Kidney (tissue), 14 donors: ENCODE measurements around the gene ADAT2. TPM values are rescaled to one million over a fixed set of nuclear protein-coding genes. Genes with fewer than 3 reads are reported as not detected.
"Not testable (repeated sequence)": the region's sequence is repeated elsewhere in the genome, so short reads cannot be mapped to it uniquely, and the experiment has no call there.

Experiments
- DNase-seq, 5 donors: peaks; one replicate each; pipeline ENCODE4 v3.0.0-alpha.2; 2013 to 2020
- FAIRE-seq: peaks from 2 replicates; lab custom pipeline; 2012; peaks lifted over from hg19 to GRCh38; lab: Jason Lieb, UNC
- H3K27ac ChIP-seq, 2 donors: one replicate each; pipeline ENCODE4 v1.7.0; 2013; ENCODE audit warnings: low read depth in 2 of 2, low read length in 2 of 2, inconsistent platforms in 1 of 2
- H3K27me3 ChIP-seq: one replicate; pipeline ENCODE4 v1.7.1; 2013; ENCODE audit warnings: low read length, inconsistent platforms; ENCODE audit not compliant: control insufficient read depth, insufficient read depth
- H3K36me3 ChIP-seq, 3 donors: one replicate each; pipeline versions ENCODE4 v1.7.0 to v1.7.1; 2013; ENCODE audit warnings: low read length in 3 of 3, control low read depth in 1 of 3, inconsistent platforms in 1 of 3; ENCODE audit not compliant: insufficient read depth in 3 of 3, control insufficient read depth in 2 of 3
- H3K4me1 ChIP-seq, 3 donors: one replicate each; pipeline versions ENCODE4 v1.7.0 to v1.7.1; 2013; ENCODE audit warnings: low read length in 3 of 3, inconsistent platforms in 1 of 3, low read depth in 1 of 3; ENCODE audit not compliant: control insufficient read depth in 2 of 3, insufficient read depth in 2 of 3
- H3K4me3 ChIP-seq, 3 donors: one replicate each; pipeline versions ENCODE4 v1.7.0 to v1.8.1; 2013; ENCODE audit warnings: low read length in 3 of 3, control low read depth in 1 of 3, inconsistent platforms in 1 of 3
- H3K9ac ChIP-seq, 3 donors: one replicate each; pipeline versions ENCODE4 v1.7.0 to v1.7.1; 2013; ENCODE audit warnings: low read length in 3 of 3, control low read depth in 1 of 3, inconsistent platforms in 1 of 3
- H3K9me3 ChIP-seq, 3 donors: one replicate each; pipeline versions ENCODE4 v1.7.0 to v1.7.1; 2013; ENCODE audit warnings: low read length in 3 of 3, control low read depth in 1 of 3, inconsistent platforms in 1 of 3; ENCODE audit not compliant: control insufficient read depth in 2 of 3, insufficient read depth in 1 of 3
- intact Hi-C: fragments of 100-400 bp; cut with DNase I; formaldehyde crosslinking; loops from one replicate; pipeline ENCODE4 v1.11.1; 2022
- polyA plus RNA-seq: library from polyadenylated mRNA; stranded (reverse); fragments of 350-450 nt; fragmentation: Illumina TruSeq; extraction: RNeasy Lipid Tissue Mini Kit (QIAGEN cat#74804); gene quantifications from one replicate; pipeline ENCODE4 v1.2.3, GENCODE V29; 2014; ENCODE audit warnings: low read depth, low replicate concordance; ENCODE audit not compliant: insufficient read depth
- total RNA-seq: library from RNA; stranded (reverse); fragmentation: NEBNext Ultra II Directional; extraction: Animal tissue kit (Norgen Biotek cat#: 25700); gene quantifications from one replicate; pipeline ENCODE4 v1.2.1, GENCODE V29; 2021
- TF ChIP-seq, protein P1 (sequence below): IDR thresholded peaks from 3 replicates; pipeline ENCODE4 v1.5.1; 2012; ENCODE audit warnings: mild to moderate bottlenecking, moderate library complexity, borderline replicate concordance; ENCODE audit not compliant: insufficient read depth; ENCODE audit errors: extremely low read depth
- donor health status: control.
- donor health status: control.
- donor health status: control.
- donor health status: control.
- donor health status: control.
- donor health status: DM: yes; HTN: yes; CAD: no.
- donor health status: Normal renal cell carcinoma (clear cell type).

Gene ADAT2
- total and polyA plus RNA-seq, 2 donors from 2014 or later: 4.6 to 6.9 TPM

DNA sequence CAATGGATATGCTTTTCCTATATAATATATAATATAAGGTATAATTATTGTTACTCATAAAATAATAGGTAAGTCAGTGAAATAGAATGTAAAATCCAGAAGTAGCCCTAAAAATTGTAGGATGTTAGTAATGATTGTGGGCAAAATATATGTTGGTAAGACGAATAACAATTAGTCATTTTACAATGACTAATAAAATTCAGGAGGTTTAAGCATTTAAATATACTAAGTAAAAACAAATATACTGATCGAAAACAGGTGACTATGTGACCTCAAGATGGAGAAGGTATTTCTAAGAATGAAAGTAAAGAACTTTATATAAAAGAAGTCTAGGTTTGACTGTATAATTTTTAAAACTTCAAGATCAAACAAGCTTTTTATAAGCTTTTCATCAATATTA, 32.1 kb upstream of the ADAT2 start:
- Histone ChIP-seq H3K27me3 (no peaks in the 10 kb centered on the region), H3K27ac (no peak overlapping the region), H3K9ac (no peak overlapping the region), H3K9me3 (no peaks in the 10 kb centered on the region), H3K4me1 (no peaks in the 10 kb centered on the region), H3K36me3 (peaks cover 0 to 2% (median 2%) of the 10 kb centered on the region in 3 donors), H3K4me3 (no peak overlapping the region)
- DNase-seq (no peak), FAIRE-seq (peak; percentile 33)
- TF ChIP-seq, protein P1, sequence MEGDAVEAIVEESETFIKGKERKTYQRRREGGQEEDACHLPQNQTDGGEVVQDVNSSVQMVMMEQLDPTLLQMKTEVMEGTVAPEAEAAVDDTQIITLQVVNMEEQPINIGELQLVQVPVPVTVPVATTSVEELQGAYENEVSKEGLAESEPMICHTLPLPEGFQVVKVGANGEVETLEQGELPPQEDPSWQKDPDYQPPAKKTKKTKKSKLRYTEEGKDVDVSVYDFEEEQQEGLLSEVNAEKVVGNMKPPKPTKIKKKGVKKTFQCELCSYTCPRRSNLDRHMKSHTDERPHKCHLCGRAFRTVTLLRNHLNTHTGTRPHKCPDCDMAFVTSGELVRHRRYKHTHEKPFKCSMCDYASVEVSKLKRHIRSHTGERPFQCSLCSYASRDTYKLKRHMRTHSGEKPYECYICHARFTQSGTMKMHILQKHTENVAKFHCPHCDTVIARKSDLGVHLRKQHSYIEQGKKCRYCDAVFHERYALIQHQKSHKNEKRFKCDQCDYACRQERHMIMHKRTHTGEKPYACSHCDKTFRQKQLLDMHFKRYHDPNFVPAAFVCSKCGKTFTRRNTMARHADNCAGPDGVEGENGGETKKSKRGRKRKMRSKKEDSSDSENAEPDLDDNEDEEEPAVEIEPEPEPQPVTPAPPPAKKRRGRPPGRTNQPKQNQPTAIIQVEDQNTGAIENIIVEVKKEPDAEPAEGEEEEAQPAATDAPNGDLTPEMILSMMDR: no peak
- intact Hi-C loops: no loop called here

DNA sequence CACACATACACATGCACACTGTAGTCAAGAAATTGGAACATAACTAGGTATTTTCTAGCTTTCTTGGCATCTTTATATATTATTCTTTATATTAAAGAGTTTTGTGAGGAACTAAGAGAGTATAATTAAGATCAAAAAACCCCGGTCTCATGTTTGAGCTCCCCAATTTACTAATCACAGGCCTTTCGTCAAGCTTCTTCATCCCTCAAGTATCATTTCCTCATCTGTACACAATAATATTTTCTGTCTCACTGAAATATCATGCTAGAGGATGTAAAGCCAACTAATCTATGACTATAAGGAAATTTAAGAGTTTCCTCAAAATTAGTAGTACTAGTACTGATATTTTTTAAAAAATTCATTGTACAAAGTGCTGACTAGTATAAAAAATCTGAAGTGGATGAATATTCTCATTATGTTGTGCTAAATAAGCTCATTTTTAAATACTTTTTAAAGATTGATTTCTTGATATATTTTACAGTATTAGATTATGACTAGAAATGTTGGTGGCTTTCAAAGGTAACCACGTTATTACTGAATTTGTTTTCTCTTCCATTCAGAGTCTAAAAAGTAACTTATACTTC, 28.1 kb upstream of the ADAT2 start:
- Histone ChIP-seq H3K27me3 (no peaks in the 10 kb centered on the region), H3K9ac (no peak overlapping the region), H3K9me3 (no peaks in the 10 kb centered on the region), H3K4me1 (no peaks in the 10 kb centered on the region), H3K36me3 (peaks cover 0 to 6% (median 2%) of the 10 kb centered on the region in 3 donors), H3K27ac (no peak overlapping the region), H3K4me3 (no peak overlapping the region)
- DNase-seq: no peak
- TF ChIP-seq, protein P1: no peak
- intact Hi-C loops: no loop called here
- no peak for FAIRE-seq

DNA sequence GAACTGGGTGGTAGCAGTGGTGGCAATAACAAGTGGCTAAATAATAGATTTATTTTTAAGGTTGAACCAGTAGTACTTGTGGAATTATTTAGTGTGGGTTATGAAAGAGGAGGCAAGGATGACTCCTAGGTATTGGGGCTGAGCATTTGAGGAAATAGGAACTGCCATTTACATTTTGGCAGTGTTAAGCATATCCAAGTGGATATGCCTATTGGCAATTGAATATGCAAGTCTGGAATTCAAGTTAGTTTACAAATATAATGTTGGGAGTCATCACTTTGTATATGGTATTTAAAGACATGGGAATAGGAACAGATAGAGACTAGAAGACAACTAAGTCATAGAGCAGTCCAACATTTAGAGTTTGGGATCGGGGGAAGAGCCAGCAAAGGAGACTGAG, 26.1 kb upstream of the ADAT2 start:
- no peak for FAIRE-seq
- TF ChIP-seq, protein P1: no peak
- Histone ChIP-seq H3K27ac (no peak overlapping the region), H3K9ac (no peak overlapping the region), H3K27me3 (no peaks in the 10 kb centered on the region), H3K4me3 (no peak overlapping the region), H3K4me1 (no peaks in the 10 kb centered on the region), H3K36me3 (peaks cover 2 to 8% (median 4%) of the 10 kb centered on the region in 3 donors), H3K9me3 (no peaks in the 10 kb centered on the region)
- intact Hi-C loops: no loop called here
- no peak for DNase-seq

DNA sequence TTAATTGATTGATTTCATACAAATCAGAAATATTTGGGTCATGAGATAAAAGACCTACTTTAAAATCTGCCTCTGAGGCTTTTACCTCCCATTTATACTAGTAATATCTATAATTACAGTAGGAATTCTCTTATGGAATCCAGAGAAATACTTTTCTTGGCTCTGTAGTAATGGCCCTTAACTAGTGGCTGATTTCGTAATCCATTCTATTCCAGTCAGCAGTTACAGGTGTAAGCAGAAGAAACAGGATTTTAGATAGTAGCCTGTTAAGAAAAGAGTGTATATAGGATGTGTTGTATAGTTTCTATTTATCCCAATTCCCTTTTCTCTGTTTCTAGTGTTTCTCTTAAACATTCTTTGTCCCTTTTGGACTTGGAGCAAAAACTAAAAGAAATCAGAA, 21.3 kb upstream of the ADAT2 start:
- intact Hi-C loops: no loop called here
- peaks cover 2 to 6% (median 4%) of the 10 kb centered on the region in 3 donors for H3K36me3 ChIP-seq

DNA sequence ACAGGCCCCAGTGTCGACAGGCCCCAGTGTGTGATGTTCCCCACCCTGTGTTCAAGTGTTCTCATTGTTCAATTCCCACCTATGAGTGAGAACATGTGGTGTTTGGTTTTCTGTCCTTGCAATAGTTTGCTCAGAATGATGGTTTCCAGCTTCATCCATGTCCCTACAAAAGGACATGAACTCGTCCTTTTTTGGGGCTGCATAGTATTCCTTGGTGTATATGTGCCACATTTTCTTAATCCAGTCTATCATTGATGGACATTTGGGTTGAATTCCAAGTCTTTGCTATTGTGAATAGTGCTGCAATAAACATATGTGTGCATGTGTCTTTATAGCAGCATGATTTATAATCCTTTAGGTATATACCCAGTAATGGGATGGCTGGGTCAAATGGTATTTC, 18.3 kb upstream of the ADAT2 start:
- FAIRE-seq, H3K4me3 ChIP-seq, H3K36me3 ChIP-seq, DNase-seq, H3K27me3 ChIP-seq, H3K9ac ChIP-seq, intact Hi-C loops, H3K4me1 ChIP-seq, H3K9me3 ChIP-seq, H3K27ac ChIP-seq: not testable (repeated sequence)

More for the DNA sequence above, 21.3 kb upstream of the ADAT2 start:
- FAIRE-seq: no peak
- no peaks in the 10 kb centered on the region for H3K27me3 ChIP-seq
- no peak overlapping the region for H3K4me3 ChIP-seq
- DNase-seq: no peak
- H3K9me3 ChIP-seq: no peaks in the 10 kb centered on the region
- TF ChIP-seq, protein P1: no peak
- no peak overlapping the region for H3K27ac ChIP-seq
- H3K9ac ChIP-seq: no peak overlapping the region
- no peaks in the 10 kb centered on the region for H3K4me1 ChIP-seq
